Right atrium auricular region (tissue), 2 donors: ENCODE data around the gene WDR35. TPM values are rescaled to one million over a fixed set of nuclear protein-coding genes. Genes with fewer than 3 reads are reported as not detected.

ENCODE experiments used
- DNase-seq: peaks from one replicate; pipeline ENCODE4 v3.0.0-alpha.2; 2019; ENCODE audit warnings: low spot score
- H3K27ac ChIP-seq, 2 donors: fragments of 200-600 bp; sonication (generic); 1 replicate in 1 of 2; 2 replicates in 1 of 2; pipeline ENCODE4 v1.5.1; 2016 to 2019
- H3K27me3 ChIP-seq, 2 donors: fragments of 200-600 bp; sonication (generic); one replicate each; pipeline versions ENCODE4 v1.5.1 to v1.6.0; 2017 to 2019
- H3K36me3 ChIP-seq: fragments of 200-600 bp; sonication (generic); one replicate; pipeline ENCODE4 v1.5.1; 2016
- H3K4me1 ChIP-seq, 2 donors: fragments of 200-600 bp; sonication (generic); one replicate each; pipeline versions ENCODE4 v1.5.1 to v1.6.0; 2017 to 2019
- H3K4me3 ChIP-seq, 2 donors: fragments of 200-600 bp; sonication (generic); 1 replicate in 1 of 2; 2 replicates in 1 of 2; pipeline ENCODE4 v1.5.1; 2017 to 2019; ENCODE audit warnings: mild to moderate bottlenecking in 1 of 2, moderate library complexity in 1 of 2
- H3K9me3 ChIP-seq, 2 donors: fragments of 200-600 bp; sonication (generic); one replicate each; pipeline ENCODE4 v1.5.1; 2019
- CTCF ChIP-seq, 2 donors: fragments of 200-600 bp; sonication (generic); IDR thresholded peaks; one replicate each; pipeline ENCODE4 v1.5.1; 2019; ENCODE audit warnings: antibody characterized with exemption in 2 of 2
- total RNA-seq, 2 donors: library from RNA; depleted of rRNA; stranded (reverse); fragments of >200 nt; gene quantifications; one replicate each; pipeline ENCODE4 v1.1.0, GENCODE V29; 2016

Gene WDR35
- total RNA-seq, 2 donors from 2014 or later = 4.1 to 5.0 TPM

GRCh38 chr2:20023688-20024087 is 33.8 kb upstream of the WDR35 start:
- Histone ChIP-seq H3K27me3 (no peaks in the 10 kb centered on the region), H3K4me3 (no peak overlapping the region)

DNA sequence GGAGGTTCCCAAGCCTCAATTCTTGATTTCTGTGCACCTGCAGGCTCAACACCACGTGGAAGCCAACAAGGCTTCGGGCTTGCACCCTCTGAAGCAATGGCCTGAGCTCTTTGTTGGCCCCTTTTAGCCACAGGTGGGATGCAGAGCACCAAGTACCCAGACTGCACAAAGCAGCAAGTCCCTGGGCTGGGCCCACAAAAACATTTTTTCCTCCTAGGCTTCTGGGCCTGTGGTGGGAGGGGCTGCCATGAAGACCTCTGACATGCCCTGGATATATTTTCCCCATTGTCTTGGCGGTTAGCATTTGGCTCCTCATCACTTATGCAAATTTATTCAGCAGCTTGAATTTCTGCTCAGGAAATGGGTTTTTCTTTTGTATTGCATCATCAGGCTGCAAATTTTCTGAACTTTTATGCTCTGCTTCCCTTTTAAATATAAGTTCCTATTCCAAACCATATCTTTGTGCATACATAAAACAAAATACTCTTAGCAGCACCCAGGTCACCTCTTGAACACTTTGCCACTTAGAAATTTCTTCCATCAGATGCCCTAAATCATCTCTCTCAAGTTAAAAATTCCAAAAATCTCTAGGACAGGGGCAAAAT is 31.6 kb upstream of the WDR35 start:
- Histone ChIP-seq H3K36me3 (no peaks in the 10 kb centered on the region), H3K4me1 (no peaks in the 10 kb centered on the region), H3K27me3 (no peaks in the 10 kb centered on the region), H3K4me3 (no peak overlapping the region), H3K9me3 (no peaks in the 10 kb centered on the region), H3K27ac (no peak overlapping the region)
- no peak for TF ChIP-seq CTCF (IDR thresholded peaks at IDR 0.05)
- DNase-seq = no peak

More at GRCh38 chr2:20023688-20024087, 33.8 kb upstream of the WDR35 start:
- Histone ChIP-seq H3K4me1 (peaks cover 0 to 8% of the 10 kb centered on the region in 2 donors), H3K27ac (no peak overlapping the region), H3K9me3 (no peaks in the 10 kb centered on the region), H3K36me3 (peaks cover 12% of the 10 kb centered on the region)
- no peak for TF ChIP-seq CTCF (IDR thresholded peaks at IDR 0.05)
- no peak for DNase-seq

DNA sequence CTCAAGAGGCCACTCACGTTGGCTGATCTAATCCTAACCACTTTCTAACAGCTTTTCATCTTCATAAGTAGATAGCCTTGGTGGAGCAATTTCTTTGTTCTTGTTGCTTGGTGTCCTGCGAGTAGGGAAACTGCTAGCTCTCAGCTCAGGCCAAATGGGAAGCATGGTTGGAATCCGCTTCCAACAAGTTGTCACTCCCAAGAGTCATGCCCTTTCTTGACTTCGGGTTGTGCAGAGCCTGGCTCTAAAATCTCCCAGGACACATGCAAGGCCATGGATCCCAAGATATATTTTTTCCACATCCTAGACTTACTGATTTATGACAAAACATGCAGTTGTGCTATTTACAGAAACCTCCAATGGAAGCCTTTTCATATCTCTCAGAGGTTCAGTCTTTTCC is 29.8 kb upstream of the WDR35 start:
- TF ChIP-seq CTCF (IDR thresholded peaks at IDR 0.05) = no peak
- H3K4me1 ChIP-seq = no peaks in the 10 kb centered on the region
- no peak for DNase-seq
- H3K9me3 ChIP-seq = no peaks in the 10 kb centered on the region
- no peak overlapping the region for H3K27ac ChIP-seq
- no peaks in the 10 kb centered on the region for H3K27me3 ChIP-seq
- H3K4me3 ChIP-seq = no peak overlapping the region
- no peaks in the 10 kb centered on the region for H3K36me3 ChIP-seq

DNA sequence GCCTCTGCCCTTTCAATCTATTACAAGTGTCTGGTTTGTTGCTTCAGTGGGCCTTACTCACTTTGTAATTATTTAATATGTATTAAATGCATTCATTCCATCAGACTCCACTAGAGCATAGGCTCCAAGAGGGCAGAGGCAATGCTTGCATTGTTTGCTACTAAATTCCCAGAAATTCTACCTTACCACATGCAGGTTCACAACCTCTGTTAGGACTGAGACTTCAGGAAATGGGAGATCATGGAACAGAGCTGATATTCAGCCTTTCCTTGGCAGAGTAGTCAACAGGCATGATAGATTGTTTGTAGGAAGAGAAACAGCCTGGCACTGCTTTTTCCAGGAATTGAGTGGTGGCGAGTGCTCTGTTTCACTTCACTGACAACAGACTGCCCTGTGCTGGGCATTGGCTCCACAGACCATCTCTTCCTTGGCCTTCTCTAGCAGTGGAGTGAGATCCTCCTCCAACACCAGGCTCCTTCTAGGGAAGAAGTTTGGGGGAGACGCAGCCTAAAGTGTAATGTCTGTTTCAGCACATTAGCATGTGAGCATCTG is 28.8 kb upstream of the WDR35 start:
- TF ChIP-seq CTCF (IDR thresholded peaks at IDR 0.05) = no peak
- H3K4me1 ChIP-seq = no peaks in the 10 kb centered on the region
- no peak overlapping the region for H3K27ac ChIP-seq
- no peak for DNase-seq
- H3K9me3 ChIP-seq = no peaks in the 10 kb centered on the region
- no peak overlapping the region for H3K4me3 ChIP-seq
- H3K27me3 ChIP-seq = no peaks in the 10 kb centered on the region
- no peaks in the 10 kb centered on the region for H3K36me3 ChIP-seq

DNA sequence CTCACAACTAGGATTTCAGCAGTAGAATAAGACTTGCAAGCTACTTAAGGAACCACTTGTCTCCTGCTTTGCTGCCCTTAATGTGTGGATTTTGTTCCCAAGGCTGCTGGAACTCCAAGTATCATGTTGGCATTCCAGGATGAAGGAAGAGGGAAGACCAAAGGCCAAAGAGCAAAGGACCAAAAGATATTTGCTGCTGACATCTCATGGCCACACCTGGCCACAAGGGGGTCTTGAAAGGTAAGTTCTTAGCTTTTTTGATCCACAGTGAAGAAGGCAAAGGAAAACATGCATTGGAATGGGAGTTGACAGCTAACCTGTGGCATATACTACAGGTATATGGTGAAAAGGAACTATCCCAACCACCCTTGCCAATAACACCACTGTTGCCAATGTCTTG is 26.4 kb upstream of the WDR35 start:
- no peak for TF ChIP-seq CTCF (IDR thresholded peaks at IDR 0.05)
- H3K9me3 ChIP-seq = no peaks in the 10 kb centered on the region
- H3K27me3 ChIP-seq = peaks cover 0 to 3% of the 10 kb centered on the region in 2 donors
- H3K27ac ChIP-seq = no peak overlapping the region
- DNase-seq = no peak
- no peaks in the 10 kb centered on the region for H3K36me3 ChIP-seq
- H3K4me3 ChIP-seq = no peak overlapping the region
- H3K4me1 ChIP-seq = peaks cover 0 to 5% of the 10 kb centered on the region in 2 donors
